HS-27A (cell line): ENCODE measurements around the gene ADD1.

ENCODE experiments used
- DNase-seq: peaks from one replicate; pipeline ENCODE4 v3.0.0-alpha.2; 2012; ENCODE audit warnings: low read depth, missing footprints

ADD1 gene

GRCh38 chr4:2820216-2820982 lies 23.2 kb upstream of the ADD1 start:
- no peak for DNase-seq

- no peak for DNase-seq
Measured at GRCh38 chr4:2822461-2823300, 21.0 kb upstream of the ADD1 start.

GRCh38 chr4:2823301-2823670 lies 20.4 kb upstream of the ADD1 start:
- no peak for DNase-seq

GRCh38 chr4:2823671-2824328 lies 19.8 kb upstream of the ADD1 start:
- no peak for DNase-seq

GRCh38 chr4:2824329-2824835 lies 19.3 kb upstream of the ADD1 start:
- DNase-seq = no peak

- no peak for DNase-seq
Measured at GRCh38 chr4:2824836-2825381, 18.7 kb upstream of the ADD1 start.

- no peak for DNase-seq
Measured at GRCh38 chr4:2825740-2826139, 17.9 kb upstream of the ADD1 start.

GRCh38 chr4:2827071-2827873 lies 16.4 kb upstream of the ADD1 start:
- DNase-seq = no peak

- no peak for DNase-seq
Measured at GRCh38 chr4:2827874-2828751, 15.5 kb upstream of the ADD1 start.

GRCh38 chr4:2828758-2829181 lies 14.9 kb upstream of the ADD1 start:
- no peak for DNase-seq

GRCh38 chr4:2829321-2829932 lies 14.2 kb upstream of the ADD1 start:
- no peak for DNase-seq

GRCh38 chr4:2829933-2830451 lies 13.7 kb upstream of the ADD1 start:
- no peak for DNase-seq

- no peak for DNase-seq
Measured at GRCh38 chr4:2830632-2831610, 12.7 kb upstream of the ADD1 start.

GRCh38 chr4:2831611-2832308 lies 11.9 kb upstream of the ADD1 start:
- no peak for DNase-seq

GRCh38 chr4:2832309-2832980 lies 11.2 kb upstream of the ADD1 start:
- DNase-seq = no peak

GRCh38 chr4:2832981-2833670 lies 10.5 kb upstream of the ADD1 start:
- no peak for DNase-seq

GRCh38 chr4:2833671-2834000 lies 10.0 kb upstream of the ADD1 start:
- DNase-seq = no peak
